ENCODE measurements around the gene LRRIQ1.
"Not testable (repeated sequence)": the region's sequence is repeated elsewhere in the genome, so short reads cannot be mapped to it uniquely, and the experiment has no call there.

The LRRIQ1 gene

DNA sequence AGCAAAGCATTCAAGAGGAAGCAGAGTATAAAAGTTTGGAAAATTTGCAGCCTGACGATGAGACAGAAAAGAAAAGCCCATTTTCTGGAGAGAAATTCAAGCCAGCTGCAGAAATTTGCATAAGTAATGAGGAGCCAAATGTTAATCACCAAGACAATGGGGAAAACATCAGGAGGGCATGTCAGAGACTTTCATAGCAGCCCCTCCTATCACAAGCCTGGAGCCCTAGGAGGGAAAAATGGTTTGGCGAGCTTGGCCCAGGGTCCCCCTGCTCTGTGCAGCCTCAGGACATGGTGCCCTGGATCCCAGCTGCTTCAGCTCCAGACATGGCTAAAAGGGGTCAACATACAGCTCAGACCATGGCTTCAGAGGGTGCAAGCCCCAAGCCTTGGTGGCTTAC is 31.1 kb upstream of the LRRIQ1 start:
- not testable (repeated sequence) for H3K27ac ChIP-seq (ENCODE audit: low read depth in 2 of 2, low read length in 2 of 2); H3K4me3 ChIP-seq (ENCODE audit: low read length in 2 of 2); H3K9me3 ChIP-seq (ENCODE audit: control insufficient read depth in 2 of 2, low read length in 2 of 2); H3K27me3 ChIP-seq (ENCODE audit: control insufficient read depth in 2 of 2, insufficient read depth in 2 of 2, low read length in 2 of 2); H3K36me3 ChIP-seq (ENCODE audit: control insufficient read depth in 2 of 2, insufficient read depth in 2 of 2, low read length in 2 of 2); H3K9ac ChIP-seq (ENCODE audit: low read depth in 1 of 2, low read length in 2 of 2); H3K4me1 ChIP-seq (ENCODE audit: control insufficient read depth in 2 of 2, insufficient read depth in 2 of 2, low read length in 2 of 2)

DNA sequence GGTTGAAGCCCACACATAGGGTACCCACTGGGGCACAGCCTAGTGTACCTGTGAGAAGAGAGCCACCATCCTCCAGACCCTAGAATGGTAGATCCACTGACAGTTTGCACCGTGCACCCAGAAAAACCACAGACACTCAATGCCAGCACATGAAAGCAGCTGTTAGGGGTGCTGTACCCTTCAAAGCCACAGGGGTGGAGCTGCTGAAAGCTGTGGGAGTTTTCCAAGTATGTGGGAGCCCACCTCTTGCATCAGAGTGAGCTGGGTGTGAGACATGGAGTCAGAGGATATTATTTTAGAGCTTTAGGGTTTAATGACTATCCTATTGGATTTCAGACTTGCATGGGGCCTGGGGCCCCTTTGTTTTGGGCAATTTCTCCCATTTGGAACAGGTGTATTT is 30.5 kb upstream of the LRRIQ1 start:
- Histone ChIP-seq H3K36me3 (ENCODE audit: control insufficient read depth in 2 of 2, insufficient read depth in 2 of 2, low read length in 2 of 2) (no peaks in the 10 kb centered on the region), H3K27ac (ENCODE audit: low read depth in 2 of 2, low read length in 2 of 2) (no peak overlapping the region), H3K9me3 (ENCODE audit: control insufficient read depth in 2 of 2, low read length in 2 of 2) (no peaks in the 10 kb centered on the region), H3K4me3 (ENCODE audit: low read length in 2 of 2) (no peak overlapping the region), H3K4me1 (ENCODE audit: control insufficient read depth in 2 of 2, insufficient read depth in 2 of 2, low read length in 2 of 2) (no peaks in the 10 kb centered on the region), H3K27me3 (ENCODE audit: control insufficient read depth in 2 of 2, insufficient read depth in 2 of 2, low read length in 2 of 2) (no peaks in the 10 kb centered on the region), H3K9ac (ENCODE audit: low read depth in 1 of 2, low read length in 2 of 2) (no peak overlapping the region)

DNA sequence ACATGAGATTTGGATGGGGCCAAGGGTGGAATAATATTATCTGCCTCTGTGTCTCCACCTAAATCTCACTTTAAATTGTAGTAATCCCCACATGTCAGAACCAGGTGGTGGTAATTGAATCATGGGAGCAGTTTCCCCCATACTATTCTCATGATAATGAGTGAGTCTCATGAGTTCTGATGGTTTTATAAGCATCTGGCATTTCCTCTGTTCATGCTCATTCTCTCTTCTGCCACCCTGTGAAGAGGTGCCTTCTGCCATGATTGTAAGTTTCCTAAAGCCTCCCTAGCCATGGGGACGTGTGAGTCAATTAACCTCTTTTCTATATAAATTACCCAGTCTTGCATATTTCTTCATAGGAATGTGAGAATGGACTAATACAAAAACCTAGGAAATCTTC is 29.9 kb upstream of the LRRIQ1 start:
- H3K4me1 ChIP-seq (ENCODE audit: control insufficient read depth in 2 of 2, insufficient read depth in 2 of 2, low read length in 2 of 2): no peaks in the 10 kb centered on the region
- no peaks in the 10 kb centered on the region for H3K36me3 ChIP-seq (ENCODE audit: control insufficient read depth in 2 of 2, insufficient read depth in 2 of 2, low read length in 2 of 2)
- no peak overlapping the region for H3K4me3 ChIP-seq (ENCODE audit: low read length in 2 of 2)
- H3K9me3 ChIP-seq (ENCODE audit: control insufficient read depth in 2 of 2, low read length in 2 of 2): no peaks in the 10 kb centered on the region
- H3K27ac ChIP-seq (ENCODE audit: low read depth in 2 of 2, low read length in 2 of 2): no peak overlapping the region
- H3K27me3 ChIP-seq (ENCODE audit: control insufficient read depth in 2 of 2, insufficient read depth in 2 of 2, low read length in 2 of 2): no peaks in the 10 kb centered on the region
- H3K9ac ChIP-seq (ENCODE audit: low read depth in 1 of 2, low read length in 2 of 2): no peak overlapping the region

DNA sequence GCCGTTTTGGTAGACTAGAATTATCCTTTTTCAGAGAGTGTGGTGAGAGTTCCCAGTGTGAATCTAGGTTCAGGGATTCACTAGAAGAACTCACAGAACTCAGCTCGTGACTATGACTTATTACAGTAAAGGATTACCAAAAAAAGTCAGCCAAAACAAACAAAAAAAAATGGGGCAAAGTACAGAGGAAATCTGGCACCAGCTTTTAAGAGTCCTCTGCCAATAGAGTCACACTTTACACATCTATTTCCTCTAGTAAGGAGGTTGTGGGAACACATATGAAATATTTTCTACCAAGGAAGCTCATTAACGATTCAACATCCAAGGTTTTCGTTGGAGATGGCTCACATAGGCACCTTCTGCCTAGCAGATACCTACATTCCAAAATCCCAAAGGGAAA is 28.3 kb upstream of the LRRIQ1 start:
- Histone ChIP-seq H3K4me3 (ENCODE audit: low read length in 2 of 2) (no peak overlapping the region), H3K27me3 (ENCODE audit: control insufficient read depth in 2 of 2, insufficient read depth in 2 of 2, low read length in 2 of 2) (no peaks in the 10 kb centered on the region), H3K9ac (ENCODE audit: low read depth in 1 of 2, low read length in 2 of 2) (no peak overlapping the region), H3K27ac (ENCODE audit: low read depth in 2 of 2, low read length in 2 of 2) (no peak overlapping the region), H3K9me3 (ENCODE audit: control insufficient read depth in 2 of 2, low read length in 2 of 2) (no peaks in the 10 kb centered on the region), H3K36me3 (ENCODE audit: control insufficient read depth in 2 of 2, insufficient read depth in 2 of 2, low read length in 2 of 2) (no peaks in the 10 kb centered on the region), H3K4me1 (ENCODE audit: control insufficient read depth in 2 of 2, insufficient read depth in 2 of 2, low read length in 2 of 2) (no peaks in the 10 kb centered on the region)

DNA sequence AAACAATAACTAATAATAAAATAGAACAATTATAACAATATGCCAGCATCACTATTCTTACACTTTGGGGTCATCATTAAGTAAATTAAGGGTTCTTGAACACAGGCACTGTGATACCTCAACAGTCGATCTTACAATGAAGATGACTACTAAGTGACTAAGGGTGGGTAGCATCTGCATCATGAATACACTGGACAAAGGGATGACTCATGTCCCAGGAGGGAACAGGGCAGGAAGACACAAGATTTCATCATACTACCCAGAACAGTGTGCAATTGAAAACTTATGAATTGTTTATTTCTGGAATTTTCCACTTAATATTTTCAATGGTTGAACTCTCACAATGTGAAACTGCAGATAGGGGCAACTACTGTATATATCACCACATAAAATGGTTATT is 19.7 kb upstream of the LRRIQ1 start:
- Histone ChIP-seq H3K4me1 (ENCODE audit: control insufficient read depth in 2 of 2, insufficient read depth in 2 of 2, low read length in 2 of 2) (no peaks in the 10 kb centered on the region), H3K4me3 (ENCODE audit: low read length in 2 of 2) (no peak overlapping the region), H3K27ac (ENCODE audit: low read depth in 2 of 2, low read length in 2 of 2) (no peak overlapping the region), H3K9me3 (ENCODE audit: control insufficient read depth in 2 of 2, low read length in 2 of 2) (no peaks in the 10 kb centered on the region), H3K9ac (ENCODE audit: low read depth in 1 of 2, low read length in 2 of 2) (no peak overlapping the region), H3K36me3 (ENCODE audit: control insufficient read depth in 2 of 2, insufficient read depth in 2 of 2, low read length in 2 of 2) (no peaks in the 10 kb centered on the region), H3K27me3 (ENCODE audit: control insufficient read depth in 2 of 2, insufficient read depth in 2 of 2, low read length in 2 of 2) (no peaks in the 10 kb centered on the region)

DNA sequence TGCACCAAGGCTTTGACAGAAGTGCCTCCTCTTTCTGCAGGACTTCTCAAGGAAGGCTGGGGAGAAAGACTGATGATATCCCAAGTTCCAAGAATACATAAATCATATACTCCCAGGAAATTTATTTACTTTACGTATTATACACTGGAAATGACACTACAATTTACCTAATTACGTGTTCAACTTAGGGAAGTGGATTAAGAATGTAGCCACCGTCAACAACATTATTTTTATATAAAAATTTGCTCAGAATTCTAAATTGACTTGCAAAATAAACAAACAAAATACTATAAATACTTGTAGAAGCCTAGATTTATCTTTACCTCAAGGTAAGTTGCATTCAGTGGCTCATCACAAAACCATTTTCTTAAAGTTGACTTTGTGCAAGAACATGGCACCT is 19.0 kb upstream of the LRRIQ1 start:
- H3K27ac ChIP-seq (ENCODE audit: low read depth in 2 of 2, low read length in 2 of 2): no peak overlapping the region
- no peaks in the 10 kb centered on the region for H3K9me3 ChIP-seq (ENCODE audit: control insufficient read depth in 2 of 2, low read length in 2 of 2)
- H3K36me3 ChIP-seq (ENCODE audit: control insufficient read depth in 2 of 2, insufficient read depth in 2 of 2, low read length in 2 of 2): no peaks in the 10 kb centered on the region
- H3K27me3 ChIP-seq (ENCODE audit: control insufficient read depth in 2 of 2, insufficient read depth in 2 of 2, low read length in 2 of 2): no peaks in the 10 kb centered on the region
- H3K4me1 ChIP-seq (ENCODE audit: control insufficient read depth in 2 of 2, insufficient read depth in 2 of 2, low read length in 2 of 2): no peaks in the 10 kb centered on the region
- no peak overlapping the region for H3K9ac ChIP-seq (ENCODE audit: low read depth in 1 of 2, low read length in 2 of 2)
- H3K4me3 ChIP-seq (ENCODE audit: low read length in 2 of 2): no peak overlapping the region

DNA sequence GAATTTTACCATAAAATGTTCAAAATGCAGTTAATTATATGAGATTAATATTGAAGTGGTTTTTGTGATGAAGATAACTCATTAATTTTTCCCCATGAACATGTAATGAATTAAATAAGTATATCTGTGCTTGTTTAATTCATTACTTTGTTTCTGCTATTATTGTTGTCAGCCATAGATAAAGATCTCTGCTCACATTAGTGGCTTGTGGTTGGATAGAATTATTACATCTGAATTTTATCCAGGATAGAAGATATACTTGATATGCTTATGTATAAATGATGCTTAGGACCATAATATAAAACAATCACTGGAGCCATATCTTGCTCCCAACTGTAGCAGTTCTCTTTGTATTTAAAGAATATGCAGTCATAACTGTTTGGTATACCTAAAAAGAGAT is 18.5 kb upstream of the LRRIQ1 start:
- Histone ChIP-seq H3K4me3 (ENCODE audit: low read length in 2 of 2) (no peak overlapping the region), H3K36me3 (ENCODE audit: control insufficient read depth in 2 of 2, insufficient read depth in 2 of 2, low read length in 2 of 2) (no peaks in the 10 kb centered on the region), H3K4me1 (ENCODE audit: control insufficient read depth in 2 of 2, insufficient read depth in 2 of 2, low read length in 2 of 2) (no peaks in the 10 kb centered on the region), H3K9me3 (ENCODE audit: control insufficient read depth in 2 of 2, low read length in 2 of 2) (no peaks in the 10 kb centered on the region), H3K9ac (ENCODE audit: low read depth in 1 of 2, low read length in 2 of 2) (no peak overlapping the region), H3K27me3 (ENCODE audit: control insufficient read depth in 2 of 2, insufficient read depth in 2 of 2, low read length in 2 of 2) (no peaks in the 10 kb centered on the region), H3K27ac (ENCODE audit: low read depth in 2 of 2, low read length in 2 of 2) (no peak overlapping the region)

DNA sequence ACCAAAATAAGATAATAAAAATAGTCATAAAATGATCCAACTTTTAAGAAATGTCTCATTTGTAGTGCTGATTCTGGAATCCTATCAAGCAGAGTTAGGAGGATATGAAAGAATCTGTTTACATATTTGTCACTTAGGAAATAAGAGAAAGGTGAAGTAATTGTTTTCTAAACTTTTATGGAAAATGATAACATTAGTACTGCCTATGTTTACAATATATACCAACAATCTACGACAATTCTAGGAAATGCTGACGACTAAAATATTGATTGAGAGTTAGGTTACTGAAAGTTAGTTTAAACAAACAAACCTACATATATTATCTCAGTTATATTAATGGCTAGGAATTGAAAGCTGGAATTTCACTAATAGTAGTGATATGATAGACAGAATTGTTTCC is 18.1 kb upstream of the LRRIQ1 start:
- Histone ChIP-seq H3K4me1 (ENCODE audit: control insufficient read depth in 2 of 2, insufficient read depth in 2 of 2, low read length in 2 of 2) (no peaks in the 10 kb centered on the region), H3K36me3 (ENCODE audit: control insufficient read depth in 2 of 2, insufficient read depth in 2 of 2, low read length in 2 of 2) (no peaks in the 10 kb centered on the region), H3K9me3 (ENCODE audit: control insufficient read depth in 2 of 2, low read length in 2 of 2) (no peaks in the 10 kb centered on the region), H3K4me3 (ENCODE audit: low read length in 2 of 2) (no peak overlapping the region), H3K27ac (ENCODE audit: low read depth in 2 of 2, low read length in 2 of 2) (no peak overlapping the region), H3K27me3 (ENCODE audit: control insufficient read depth in 2 of 2, insufficient read depth in 2 of 2, low read length in 2 of 2) (no peaks in the 10 kb centered on the region), H3K9ac (ENCODE audit: low read depth in 1 of 2, low read length in 2 of 2) (no peak overlapping the region)

DNA sequence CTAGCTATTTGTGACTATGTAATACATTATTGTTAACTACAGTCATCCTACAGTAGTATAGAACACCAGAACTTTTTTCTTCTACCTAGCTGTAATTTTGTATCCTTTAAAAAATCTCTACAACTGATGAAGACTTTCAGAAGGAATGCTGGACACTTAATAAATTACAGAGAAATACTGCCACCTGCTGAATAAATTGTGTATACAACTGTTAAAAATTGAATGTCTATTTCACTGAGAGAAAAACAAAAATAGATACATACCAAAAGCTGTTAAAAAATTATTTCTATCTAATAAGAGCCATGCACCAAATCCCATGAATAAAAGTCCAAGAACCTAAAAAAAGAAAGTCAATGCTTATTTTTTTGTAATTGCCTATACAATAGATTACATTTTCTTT is 6.7 kb upstream of the LRRIQ1 start:
- no peaks in the 10 kb centered on the region for H3K27me3 ChIP-seq (ENCODE audit: control insufficient read depth in 2 of 2, insufficient read depth in 2 of 2, low read length in 2 of 2)
- no peaks in the 10 kb centered on the region for H3K9me3 ChIP-seq (ENCODE audit: control insufficient read depth in 2 of 2, low read length in 2 of 2)
- H3K36me3 ChIP-seq (ENCODE audit: control insufficient read depth in 2 of 2, insufficient read depth in 2 of 2, low read length in 2 of 2): no peaks in the 10 kb centered on the region
- H3K9ac ChIP-seq (ENCODE audit: low read depth in 1 of 2, low read length in 2 of 2): no peak overlapping the region
- no peak overlapping the region for H3K4me3 ChIP-seq (ENCODE audit: low read length in 2 of 2)
- H3K27ac ChIP-seq (ENCODE audit: low read depth in 2 of 2, low read length in 2 of 2): no peak overlapping the region
- no peaks in the 10 kb centered on the region for H3K4me1 ChIP-seq (ENCODE audit: control insufficient read depth in 2 of 2, insufficient read depth in 2 of 2, low read length in 2 of 2)

DNA sequence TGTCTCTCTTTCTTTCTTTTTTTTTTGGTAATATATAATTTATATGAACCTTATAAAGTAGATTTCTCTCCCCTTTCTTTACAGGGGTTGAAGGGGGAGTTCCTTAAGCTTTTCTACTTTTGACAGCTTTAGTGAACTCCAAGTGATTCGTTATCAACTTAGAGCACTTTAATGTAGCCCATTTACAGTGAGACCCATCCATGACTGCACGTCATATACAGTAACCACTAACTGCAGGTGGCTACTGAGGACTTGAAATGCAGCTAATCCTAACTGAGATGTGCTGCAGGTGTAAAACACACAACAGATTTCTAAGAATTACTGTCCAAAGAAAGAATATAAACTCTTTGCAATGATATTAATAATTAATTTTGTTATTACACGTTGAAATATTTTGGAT is 582 bp downstream of the LRRIQ1 start:
- Histone ChIP-seq H3K4me1 (ENCODE audit: control insufficient read depth in 2 of 2, insufficient read depth in 2 of 2, low read length in 2 of 2) (no peaks in the 10 kb centered on the region), H3K4me3 (ENCODE audit: low read length in 2 of 2) (peak overlapping the region; percentile 59 to 70), H3K36me3 (ENCODE audit: control insufficient read depth in 2 of 2, insufficient read depth in 2 of 2, low read length in 2 of 2) (no peaks in the 10 kb centered on the region), H3K9ac (ENCODE audit: low read depth in 1 of 2, low read length in 2 of 2) (no peak overlapping the region), H3K27ac (ENCODE audit: low read depth in 2 of 2, low read length in 2 of 2) (no peak overlapping the region), H3K9me3 (ENCODE audit: control insufficient read depth in 2 of 2, low read length in 2 of 2) (no peaks in the 10 kb centered on the region), H3K27me3 (ENCODE audit: control insufficient read depth in 2 of 2, insufficient read depth in 2 of 2, low read length in 2 of 2) (no peaks in the 10 kb centered on the region)

DNA sequence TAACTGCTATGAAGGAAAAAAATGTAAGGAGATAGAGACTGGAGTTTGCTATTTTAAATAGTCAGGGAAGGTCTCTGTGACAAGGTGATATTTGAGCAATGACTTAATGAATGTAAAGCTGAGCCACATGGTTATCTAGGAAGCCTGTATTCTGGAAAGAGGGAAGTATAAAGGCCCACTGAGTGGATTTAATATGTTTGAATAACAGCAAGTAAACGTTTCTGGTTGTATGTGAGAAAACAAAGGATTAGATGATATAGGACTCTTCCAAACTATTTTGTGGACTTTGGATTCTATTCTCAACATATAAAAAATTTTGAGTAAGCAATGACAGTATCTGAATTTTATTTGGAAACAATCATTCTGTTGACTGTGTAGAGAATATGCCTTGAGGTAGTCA is 5.2 kb downstream of the LRRIQ1 start:
- Histone ChIP-seq H3K9ac (ENCODE audit: low read depth in 1 of 2, low read length in 2 of 2) (no peak overlapping the region), H3K4me1 (ENCODE audit: control insufficient read depth in 2 of 2, insufficient read depth in 2 of 2, low read length in 2 of 2) (no peaks in the 10 kb centered on the region), H3K27ac (ENCODE audit: low read depth in 2 of 2, low read length in 2 of 2) (no peak overlapping the region), H3K36me3 (ENCODE audit: control insufficient read depth in 2 of 2, insufficient read depth in 2 of 2, low read length in 2 of 2) (no peaks in the 10 kb centered on the region), H3K27me3 (ENCODE audit: control insufficient read depth in 2 of 2, insufficient read depth in 2 of 2, low read length in 2 of 2) (no peaks in the 10 kb centered on the region), H3K4me3 (ENCODE audit: low read length in 2 of 2) (no peak overlapping the region), H3K9me3 (ENCODE audit: control insufficient read depth in 2 of 2, low read length in 2 of 2) (no peaks in the 10 kb centered on the region)

Measured in mucosa of rectum (tissue), 2 donors.